IMR-90 (cell line): Measurements from ENCODE around the gene SLC17A8. TPM values are rescaled to one million over a fixed set of nuclear protein-coding genes. Genes with fewer than 3 reads are reported as not detected.

ENCODE experiments used
- ATAC-seq: fragments of 200-7000 bp; cut with Tn5 transposase; 2 replicates; pipeline ENCODE4 v1.9.1; 2020; ENCODE audit warnings: low read depth, mild to moderate bottlenecking, moderate library complexity
- BruUV-seq: library from RNA; stranded (reverse); fragments of 400-500 nt; replicated peaks from 2 replicates; lab custom pipeline; 2021; lab: Mats Ljungman, UMichigan
- CTCF ChIA-PET: fragments of 300-600 bp; formaldehyde crosslinking; extraction: SDS; loops from one replicate; lab custom pipeline; 2021; ENCODE audit warnings: antibody characterized with exemption; lab: Yijun Ruan, JAX
- POLR2A ChIA-PET: fragments of 300-600 bp; sonication (Branson Sonifier 250); formaldehyde crosslinking; loops from one replicate; lab custom pipeline; 2022; ENCODE audit warnings: antibody characterized with exemption; ENCODE audit not compliant: unreplicated experiment; lab: Charles Lee
- DNase-seq: peaks from one replicate; pipeline ENCODE4 v3.0.0; 2013
- H2AFZ ChIP-seq: replicated peaks from 2 replicates; pipeline ENCODE3; 2013; ENCODE audit warnings: low read length, mild to moderate bottlenecking; ENCODE audit not compliant: poor library complexity
- H2AK5ac ChIP-seq: 2 replicates; pipeline ENCODE4 v1.6.1; 2013; ENCODE audit warnings: low read depth, low read length, inconsistent platforms
- H2AK9ac ChIP-seq: replicated peaks from 2 replicates; pipeline ENCODE3; 2013; ENCODE audit warnings: mild to moderate bottlenecking, low read depth, low read length, moderate library complexity; ENCODE audit not compliant: poor library complexity
- H2BK120ac ChIP-seq: 2 replicates; pipeline ENCODE4 v1.6.1; 2013; ENCODE audit warnings: low read depth, low read length, inconsistent platforms
- H2BK15ac ChIP-seq: 3 replicates; pipeline ENCODE4 v1.6.1; 2013; ENCODE audit warnings: low read depth, low read length, inconsistent platforms
- H2BK20ac ChIP-seq: 2 replicates; pipeline ENCODE4 v1.6.1; 2013; ENCODE audit warnings: low read depth, mild to moderate bottlenecking, inconsistent platforms, low read length, moderate library complexity
- H2BK5ac ChIP-seq: 2 replicates; pipeline ENCODE4 v1.6.1; 2013; ENCODE audit warnings: mild to moderate bottlenecking, low read depth, low read length, inconsistent platforms; ENCODE audit not compliant: poor library complexity, severe bottlenecking
- H3K14ac ChIP-seq: replicated peaks from 2 replicates; pipeline ENCODE4 v1.6.1; 2013; ENCODE audit warnings: low read depth, low read length, inconsistent platforms
- H3K18ac ChIP-seq: 2 replicates; pipeline ENCODE4 v1.6.1; 2013; ENCODE audit warnings: low read depth, low read length, control low read depth
- H3K23ac ChIP-seq: 2 replicates; pipeline ENCODE4 v1.6.1; 2013; ENCODE audit warnings: low read depth, low read length, inconsistent platforms
- H3K27ac ChIP-seq: 2 replicates; pipeline ENCODE4 v1.5.1; 2013; ENCODE audit warnings: mild to moderate bottlenecking, control low read depth, low read length; ENCODE audit not compliant: insufficient read depth
- H3K27me3 ChIP-seq: 2 replicates; pipeline ENCODE4 v1.6.1; 2013; ENCODE audit warnings: low read length; ENCODE audit not compliant: control insufficient read depth, insufficient read depth
- H3K36me3 ChIP-seq: 2 replicates; pipeline ENCODE4 v1.6.1; 2013; ENCODE audit warnings: low read length, mixed read lengths; ENCODE audit not compliant: control insufficient read depth, insufficient read depth
- H3K4ac ChIP-seq: 2 replicates; pipeline ENCODE4 v1.6.1; 2013; ENCODE audit warnings: low read depth, low read length, inconsistent platforms
- H3K4me1 ChIP-seq: 2 replicates; pipeline ENCODE4 v1.6.1; 2013; ENCODE audit warnings: low read length, mixed read lengths; ENCODE audit not compliant: control insufficient read depth, insufficient read depth
- H3K4me2 ChIP-seq: 2 replicates; pipeline ENCODE4 v1.6.1; 2013; ENCODE audit warnings: low read depth, mild to moderate bottlenecking, control low read depth, low read length, moderate library complexity
- H3K4me3 ChIP-seq: 2 replicates; pipeline ENCODE4 v1.5.1; 2013; ENCODE audit warnings: low read depth, mild to moderate bottlenecking, control low read depth, low read length, moderate library complexity; ENCODE audit not compliant: insufficient read depth
- H3K56ac ChIP-seq: 2 replicates; pipeline ENCODE4 v1.6.1; 2013; ENCODE audit warnings: low read length, inconsistent platforms; ENCODE audit not compliant: insufficient read depth; ENCODE audit errors: extremely low read depth
- H3K79me1 ChIP-seq, 2 experiments: 2 replicates each; pipeline ENCODE4 v1.6.1; 2013; ENCODE audit warnings: low read length in 2 of 2, inconsistent platforms in 1 of 2, low read depth in 1 of 2
- H3K9ac ChIP-seq: 2 replicates; pipeline ENCODE4 v1.6.1; 2013; ENCODE audit warnings: low read depth, low read length, control low read depth
- H3K9me1 ChIP-seq: 2 replicates; pipeline ENCODE4 v1.6.1; 2013; ENCODE audit warnings: low read length, inconsistent platforms; ENCODE audit not compliant: insufficient read depth
- H3K9me3 ChIP-seq: 2 replicates; pipeline ENCODE4 v1.6.1; 2013; ENCODE audit warnings: low read length; ENCODE audit not compliant: control insufficient read depth, insufficient read depth
- H4K20me1 ChIP-seq: 2 replicates; pipeline ENCODE4 v1.6.1; 2013; ENCODE audit warnings: low read length, inconsistent platforms; ENCODE audit not compliant: insufficient read depth
- H4K5ac ChIP-seq: 2 replicates; pipeline ENCODE4 v1.6.1; 2013; ENCODE audit warnings: mild to moderate bottlenecking, low read depth, low read length, control low read depth
- H4K8ac ChIP-seq, 2 experiments: 2 replicates each; pipeline ENCODE4 v1.6.1; 2013; ENCODE audit warnings: low read depth in 2 of 2, low read length in 2 of 2, control low read depth in 1 of 2, inconsistent platforms in 1 of 2
- H4K91ac ChIP-seq: 2 replicates; pipeline ENCODE4 v1.6.1; 2013; ENCODE audit warnings: low read depth, low read length, inconsistent platforms; ENCODE audit not compliant: insufficient read depth
- BHLHE40 ChIP-seq: fragments of 150-350 bp; IDR thresholded peaks from 2 replicates; pipeline ENCODE4 v1.6.1; 2016; ENCODE audit warnings: mild to moderate bottlenecking, low read depth, low read length
- CHD1 ChIP-seq: IDR thresholded peaks from 2 replicates; pipeline ENCODE4 v1.6.1; 2012; ENCODE audit warnings: low read depth, low read length, improper control_type of control experiment
- FOS ChIP-seq: fragments of 150-350 bp; IDR thresholded peaks from 2 replicates; pipeline ENCODE4 v1.6.1; 2016; ENCODE audit warnings: low read depth, low read length
- MAFK ChIP-seq: IDR thresholded peaks from 2 replicates; pipeline ENCODE4 v1.6.1; 2012; ENCODE audit warnings: low read depth, low read length, improper control_type of control experiment
- MXI1 ChIP-seq: IDR thresholded peaks from 2 replicates; pipeline ENCODE4 v1.6.1; 2012; ENCODE audit warnings: low read depth, mild to moderate bottlenecking, low read length, moderate library complexity, borderline replicate concordance
- NFE2L2 ChIP-seq: fragments of 150-350 bp; IDR thresholded peaks from 2 replicates; pipeline ENCODE4 v1.6.1; 2016; ENCODE audit warnings: low read depth, mild to moderate bottlenecking, low read length
- POLR2A ChIP-seq: IDR thresholded peaks from 2 replicates; pipeline ENCODE4 v1.6.1; 2012; ENCODE audit warnings: mild to moderate bottlenecking, low read depth, low read length
- RCOR1 ChIP-seq: IDR thresholded peaks from 2 replicates; pipeline ENCODE4 v1.6.1; 2012; ENCODE audit warnings: mild to moderate bottlenecking, low read length, improper control_type of control experiment; ENCODE audit not compliant: insufficient replicate concordance
- RFX5 ChIP-seq: IDR thresholded peaks from 2 replicates; pipeline ENCODE4 v1.8.0; 2012; ENCODE audit warnings: low read depth, mild to moderate bottlenecking, low read length, moderate library complexity
- SMC3 ChIP-seq: fragments of 150-350 bp; IDR thresholded peaks from 2 replicates; pipeline ENCODE4 v1.6.1; 2016; ENCODE audit warnings: low read depth, mild to moderate bottlenecking, antibody characterized with exemption, low read length, moderate library complexity
- WGBS, 2 experiments: methylation state at CpG; one replicate each; pipeline versions ENCODE4 v1.1.5 to v1.1.7; 2013; ENCODE audit warnings: missing lambda C conversion rate in 2 of 2; ENCODE audit not compliant: insufficient read length in 1 of 2; ENCODE audit errors: extremely low coverage in 2 of 2; 5-methylcytosine and 5-hydroxymethylcytosine counted together
- dilution Hi-C: fragments of 300-500 bp; cut with HindIII; formaldehyde crosslinking; loops from one replicate; pipeline ENCODE4 v1.14.3; 2018; ENCODE audit warnings: low sequenced_read_pairs; ENCODE audit not compliant: unreplicated experiment
- in situ Hi-C: fragments of 300-500 bp; cut with MboI; formaldehyde crosslinking; loops from 3 replicates; pipeline ENCODE4 v1.14.3; 2019; ENCODE audit warnings: low sequenced_read_pairs, inconsistent platforms, mixed read lengths
- intact Hi-C: fragments of 100-400 bp; cut with micrococcal nuclease; formaldehyde crosslinking; loops from 2 replicates; pipeline ENCODE4 v1.10.0; 2022
- polyA plus RNA-seq, 3 experiments: library from polyadenylated mRNA; depleted of rRNA; stranded (reverse); fragments of >200 nt; gene quantifications; 2 replicates each; pipeline ENCODE4 v1.2.3, GENCODE V29; 2012; ENCODE audit warnings: low replicate concordance in 1 of 3
- total RNA-seq: library from RNA; depleted of rRNA; stranded (reverse); fragments of >200 nt; gene quantifications from 2 replicates; pipeline ENCODE4 v1.2.3, GENCODE V29; 2012
- TF ChIP-seq, protein P1 (sequence below): fragments of 150-350 bp; IDR thresholded peaks from 2 replicates; pipeline ENCODE4 v1.6.1; 2016; ENCODE audit warnings: low read depth, mild to moderate bottlenecking, low read length, moderate library complexity, borderline replicate concordance
- TF ChIP-seq, protein P2 (sequence below): conservative IDR thresholded peaks from 2 replicates; pipeline ENCODE4 v1.5.1; 2012; ENCODE audit warnings: mild to moderate bottlenecking, low read depth, low read length, improper control_type of control experiment

Gene SLC17A8
- total and polyA plus RNA-seq, 2 of the 4 experiments (the other 2 are of a cell fraction), result not detected

- intact Hi-C loops (no loop called here), in situ Hi-C loops (no loop called here), dilution Hi-C loops (no loop called here)
- CTCF ChIA-PET, result no interaction called here
- Histone ChIP-seq H3K14ac (no peak overlapping the region), H3K4me1 (no peaks in the 10 kb centered on the region), H2AK9ac (no peak overlapping the region), H4K20me1 (no peaks in the 10 kb centered on the region), H3K4me2 (no peak overlapping the region), H2BK120ac (no peak overlapping the region), H3K9me1 (no peaks in the 10 kb centered on the region), H3K23ac (no peak overlapping the region), H4K5ac (no peak overlapping the region), H3K9me3 (no peaks in the 10 kb centered on the region), H3K36me3 (no peaks in the 10 kb centered on the region), H2BK15ac (no peak overlapping the region), H3K4ac (no peak overlapping the region), H4K91ac (no peak overlapping the region), H3K27ac (no peak overlapping the region), H4K8ac (no peak overlapping the region), H3K4me3 (no peak overlapping the region), H3K27me3 (no peaks in the 10 kb centered on the region), H3K56ac (no peak overlapping the region), H2AFZ (no peak overlapping the region), H2AK5ac (no peak overlapping the region), H2BK5ac (no peak overlapping the region), H3K79me1 (no peaks in the 10 kb centered on the region), H2BK20ac (no peak overlapping the region), H3K18ac (no peak overlapping the region), H3K9ac (no peak overlapping the region)
- no peak for DNase-seq
- WGBS, 2 experiments, result no CpG with 5 or more reads among the region's 1 CpG
- POLR2A ChIA-PET, result no interaction called here
- no TSS peak for BruUV-seq
- ATAC-seq, result no peak
- TF ChIP-seq RCOR1, result no peak
- TF ChIP-seq RFX5, result no peak
- no peak for TF ChIP-seq POLR2A
- TF ChIP-seq MXI1, result no peak
- TF ChIP-seq BHLHE40, result no peak
- no peak for TF ChIP-seq FOS
- TF ChIP-seq NFE2L2, result no peak
- no peak for TF ChIP-seq CHD1
- TF ChIP-seq, protein P1, sequence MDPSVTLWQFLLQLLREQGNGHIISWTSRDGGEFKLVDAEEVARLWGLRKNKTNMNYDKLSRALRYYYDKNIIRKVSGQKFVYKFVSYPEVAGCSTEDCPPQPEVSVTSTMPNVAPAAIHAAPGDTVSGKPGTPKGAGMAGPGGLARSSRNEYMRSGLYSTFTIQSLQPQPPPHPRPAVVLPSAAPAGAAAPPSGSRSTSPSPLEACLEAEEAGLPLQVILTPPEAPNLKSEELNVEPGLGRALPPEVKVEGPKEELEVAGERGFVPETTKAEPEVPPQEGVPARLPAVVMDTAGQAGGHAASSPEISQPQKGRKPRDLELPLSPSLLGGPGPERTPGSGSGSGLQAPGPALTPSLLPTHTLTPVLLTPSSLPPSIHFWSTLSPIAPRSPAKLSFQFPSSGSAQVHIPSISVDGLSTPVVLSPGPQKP, result no peak
- TF ChIP-seq MAFK, result no peak
- TF ChIP-seq, protein P2, sequence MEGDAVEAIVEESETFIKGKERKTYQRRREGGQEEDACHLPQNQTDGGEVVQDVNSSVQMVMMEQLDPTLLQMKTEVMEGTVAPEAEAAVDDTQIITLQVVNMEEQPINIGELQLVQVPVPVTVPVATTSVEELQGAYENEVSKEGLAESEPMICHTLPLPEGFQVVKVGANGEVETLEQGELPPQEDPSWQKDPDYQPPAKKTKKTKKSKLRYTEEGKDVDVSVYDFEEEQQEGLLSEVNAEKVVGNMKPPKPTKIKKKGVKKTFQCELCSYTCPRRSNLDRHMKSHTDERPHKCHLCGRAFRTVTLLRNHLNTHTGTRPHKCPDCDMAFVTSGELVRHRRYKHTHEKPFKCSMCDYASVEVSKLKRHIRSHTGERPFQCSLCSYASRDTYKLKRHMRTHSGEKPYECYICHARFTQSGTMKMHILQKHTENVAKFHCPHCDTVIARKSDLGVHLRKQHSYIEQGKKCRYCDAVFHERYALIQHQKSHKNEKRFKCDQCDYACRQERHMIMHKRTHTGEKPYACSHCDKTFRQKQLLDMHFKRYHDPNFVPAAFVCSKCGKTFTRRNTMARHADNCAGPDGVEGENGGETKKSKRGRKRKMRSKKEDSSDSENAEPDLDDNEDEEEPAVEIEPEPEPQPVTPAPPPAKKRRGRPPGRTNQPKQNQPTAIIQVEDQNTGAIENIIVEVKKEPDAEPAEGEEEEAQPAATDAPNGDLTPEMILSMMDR, result no peak
- no peak for TF ChIP-seq SMC3
These were observed 69.3 kb downstream of the SLC17A8 start for GRCh38 chr12:100426145-100426544.
